ENCODE measurements around the gene PARPBP. TPM values are rescaled to one million over a fixed set of nuclear protein-coding genes. Genes with fewer than 3 reads are reported as not detected.
A peak's percentile ranks its signal among the peaks of the same experiment; 100 is the strongest.

The PARPBP gene
- total RNA-seq, 4 donors from 2014 or later = 0.45 to 0.83 (median 0.64) TPM

DNA sequence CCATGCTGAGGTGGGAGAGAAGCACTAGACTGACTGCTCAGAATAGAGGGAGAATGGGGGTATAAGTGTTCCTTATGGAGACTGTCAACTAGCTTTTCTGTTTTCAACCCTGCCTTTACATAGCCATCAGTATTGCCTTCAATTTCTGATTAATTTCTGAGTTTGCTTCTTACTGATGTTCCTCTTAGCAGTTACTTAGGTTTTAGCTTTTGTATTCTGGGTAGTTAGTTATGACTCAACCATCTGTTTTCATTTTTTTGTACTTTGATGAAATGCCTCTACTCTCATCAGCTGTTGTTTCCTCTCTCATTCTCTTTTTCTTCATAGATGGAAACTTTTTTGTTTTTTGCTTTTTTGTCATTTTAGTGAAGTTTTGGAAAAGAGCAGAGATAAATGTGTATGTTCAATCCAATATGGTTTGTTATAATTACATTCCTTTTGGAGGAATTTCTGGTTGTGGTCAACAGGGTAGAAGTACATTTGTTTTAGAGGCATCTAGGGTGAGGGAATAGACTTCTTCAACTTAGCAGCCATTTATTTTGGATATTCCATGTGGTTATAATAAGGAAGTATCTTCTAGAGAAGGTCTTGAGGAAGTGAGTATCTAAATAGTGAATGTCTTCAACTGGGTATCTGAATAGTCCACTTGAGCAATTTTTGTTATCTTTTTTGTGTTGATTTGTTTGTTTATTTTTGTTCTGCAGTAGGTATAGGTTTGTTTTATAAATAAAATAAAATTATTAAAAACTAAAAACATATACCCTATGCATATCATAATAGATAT, 48.0 kb downstream of the PARPBP start:
- Histone ChIP-seq H3K36me3 (no peaks in the 10 kb centered on the region), H3K27me3 (no peaks in the 10 kb centered on the region), H3K4me3 (no peak overlapping the region), H3K9me3 (no peaks in the 10 kb centered on the region), H3K4me1 (no peaks in the 10 kb centered on the region), H3K27ac (replicated peaks in 1 of 4) (no peak overlapping the region)
- DNase-seq (ENCODE audit: extremely low spot score) = no peak
- TF ChIP-seq POLR2A (IDR thresholded peaks at IDR 0.05; ENCODE audit: low read depth) = no peak
- TF ChIP-seq POLR2AphosphoS5 (IDR thresholded peaks at IDR 0.05) = no peak
- intact Hi-C loops (cut with DNase I) = no loop called here

DNA sequence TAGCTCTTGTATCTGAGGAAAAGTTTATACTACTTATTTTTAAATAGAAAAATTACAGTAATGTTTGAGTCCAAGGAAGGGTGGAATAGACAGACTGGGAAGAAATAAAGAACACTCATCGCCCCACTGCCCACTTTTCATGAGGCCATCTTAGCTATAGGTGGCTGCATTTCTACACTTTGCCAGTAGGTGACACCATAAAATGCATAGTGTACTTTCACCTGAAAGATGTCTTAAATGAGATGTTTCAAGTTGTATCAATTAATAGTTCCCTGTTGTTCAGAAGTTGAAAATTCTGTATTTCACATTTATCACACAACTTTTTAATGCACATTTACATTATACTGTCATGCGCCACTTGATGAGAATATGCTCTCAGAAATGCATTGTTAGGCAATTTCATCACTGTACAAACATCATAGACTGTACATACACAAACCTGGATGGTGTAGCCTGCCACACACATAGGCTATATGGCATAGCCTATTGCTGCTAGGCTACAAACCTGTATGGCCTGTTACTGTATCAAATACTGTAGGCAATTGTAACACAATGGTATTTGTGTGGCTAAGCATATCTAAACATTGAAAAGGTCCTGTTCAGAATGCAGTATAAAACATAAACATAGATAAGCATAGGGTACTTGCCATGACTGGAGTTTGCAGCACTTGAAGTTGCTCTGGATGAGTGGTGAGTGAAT, 50.1 kb downstream of the PARPBP start:
- intact Hi-C loops (cut with DNase I) = no loop called here
- no peaks in the 10 kb centered on the region for H3K36me3 ChIP-seq
- WGBS = 94% methylated on average over 2 of the region's 2 CpGs
- H3K4me3 ChIP-seq = no peak overlapping the region
- no peak for DNase-seq (ENCODE audit: extremely low spot score)
- H3K27ac ChIP-seq (replicated peaks in 1 of 4) = no peak overlapping the region
- TF ChIP-seq POLR2A (IDR thresholded peaks at IDR 0.05; ENCODE audit: low read depth) (no peak), POLR2AphosphoS5 (IDR thresholded peaks at IDR 0.05) (no peak), EP300 (IDR thresholded peaks at IDR 0.05) (no peak)
- TF ChIP-seq, protein P1, sequence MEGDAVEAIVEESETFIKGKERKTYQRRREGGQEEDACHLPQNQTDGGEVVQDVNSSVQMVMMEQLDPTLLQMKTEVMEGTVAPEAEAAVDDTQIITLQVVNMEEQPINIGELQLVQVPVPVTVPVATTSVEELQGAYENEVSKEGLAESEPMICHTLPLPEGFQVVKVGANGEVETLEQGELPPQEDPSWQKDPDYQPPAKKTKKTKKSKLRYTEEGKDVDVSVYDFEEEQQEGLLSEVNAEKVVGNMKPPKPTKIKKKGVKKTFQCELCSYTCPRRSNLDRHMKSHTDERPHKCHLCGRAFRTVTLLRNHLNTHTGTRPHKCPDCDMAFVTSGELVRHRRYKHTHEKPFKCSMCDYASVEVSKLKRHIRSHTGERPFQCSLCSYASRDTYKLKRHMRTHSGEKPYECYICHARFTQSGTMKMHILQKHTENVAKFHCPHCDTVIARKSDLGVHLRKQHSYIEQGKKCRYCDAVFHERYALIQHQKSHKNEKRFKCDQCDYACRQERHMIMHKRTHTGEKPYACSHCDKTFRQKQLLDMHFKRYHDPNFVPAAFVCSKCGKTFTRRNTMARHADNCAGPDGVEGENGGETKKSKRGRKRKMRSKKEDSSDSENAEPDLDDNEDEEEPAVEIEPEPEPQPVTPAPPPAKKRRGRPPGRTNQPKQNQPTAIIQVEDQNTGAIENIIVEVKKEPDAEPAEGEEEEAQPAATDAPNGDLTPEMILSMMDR (IDR thresholded peaks at IDR 0.05) = peak; percentile 15 to 56 (median 38)
- H3K9me3 ChIP-seq = no peaks in the 10 kb centered on the region
- no peaks in the 10 kb centered on the region for H3K4me1 ChIP-seq
- H3K27me3 ChIP-seq = no peaks in the 10 kb centered on the region

DNA sequence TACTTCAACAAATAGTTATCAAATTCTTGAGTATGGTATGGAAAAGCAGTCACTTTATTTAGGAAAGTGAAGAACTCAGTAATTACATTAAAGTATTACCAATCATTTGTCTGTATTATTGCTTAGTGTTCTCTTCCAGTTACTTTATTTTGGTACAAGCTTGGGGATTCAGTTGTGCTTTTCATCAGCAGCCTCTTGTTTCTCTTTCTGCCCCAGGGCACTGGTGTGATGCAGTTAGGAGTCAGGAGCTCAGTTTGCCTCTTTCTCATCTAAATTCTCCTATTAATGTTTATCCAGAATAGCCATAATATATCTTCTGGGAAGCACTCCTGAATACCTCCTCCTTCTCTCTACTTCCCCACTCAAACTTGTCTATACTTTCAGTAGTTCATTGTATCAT, 52.0 kb downstream of the PARPBP start:
- Histone ChIP-seq H3K36me3 (no peaks in the 10 kb centered on the region), H3K27ac (replicated peaks in 1 of 4) (no peak overlapping the region), H3K9me3 (no peaks in the 10 kb centered on the region), H3K27me3 (no peaks in the 10 kb centered on the region), H3K4me3 (no peak overlapping the region), H3K4me1 (no peaks in the 10 kb centered on the region)
- intact Hi-C loops (cut with DNase I) = no loop called here
- DNase-seq (ENCODE audit: extremely low spot score) = no peak
- TF ChIP-seq EP300 (IDR thresholded peaks at IDR 0.05) (no peak), POLR2A (IDR thresholded peaks at IDR 0.05; ENCODE audit: low read depth) (no peak), POLR2AphosphoS5 (IDR thresholded peaks at IDR 0.05) (no peak)
- TF ChIP-seq, protein P1 (IDR thresholded peaks at IDR 0.05) = no peak

DNA sequence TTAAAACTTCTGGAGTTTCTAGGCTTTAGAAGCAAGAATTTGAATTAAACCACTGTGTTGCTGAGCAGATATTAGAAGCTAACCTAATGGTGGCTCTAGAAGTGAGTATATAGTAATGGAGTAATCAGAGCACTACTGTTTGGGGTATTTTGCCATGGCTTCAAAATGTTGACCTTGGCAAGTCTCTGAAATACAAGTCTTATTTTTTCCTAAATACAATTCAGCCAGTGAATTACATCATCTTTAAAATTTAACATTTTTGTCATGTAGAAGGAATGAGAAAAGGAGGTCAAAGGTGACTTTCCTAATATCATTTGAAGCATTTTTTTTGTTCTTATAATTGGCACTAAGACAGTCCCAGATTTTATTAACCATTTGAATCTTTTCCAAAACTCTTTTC, 52.5 kb downstream of the PARPBP start:
- Histone ChIP-seq H3K4me1 (no peaks in the 10 kb centered on the region), H3K9me3 (no peaks in the 10 kb centered on the region), H3K27ac (replicated peaks in 1 of 4) (no peak overlapping the region), H3K36me3 (no peaks in the 10 kb centered on the region), H3K4me3 (no peak overlapping the region), H3K27me3 (no peaks in the 10 kb centered on the region)
- no peak for DNase-seq (ENCODE audit: extremely low spot score)
- TF ChIP-seq POLR2A (IDR thresholded peaks at IDR 0.05; ENCODE audit: low read depth) (no peak), POLR2AphosphoS5 (IDR thresholded peaks at IDR 0.05) (no peak), EP300 (IDR thresholded peaks at IDR 0.05) (no peak)
- TF ChIP-seq, protein P1 (IDR thresholded peaks at IDR 0.05) = no peak
- intact Hi-C loops (cut with DNase I) = no loop called here

DNA sequence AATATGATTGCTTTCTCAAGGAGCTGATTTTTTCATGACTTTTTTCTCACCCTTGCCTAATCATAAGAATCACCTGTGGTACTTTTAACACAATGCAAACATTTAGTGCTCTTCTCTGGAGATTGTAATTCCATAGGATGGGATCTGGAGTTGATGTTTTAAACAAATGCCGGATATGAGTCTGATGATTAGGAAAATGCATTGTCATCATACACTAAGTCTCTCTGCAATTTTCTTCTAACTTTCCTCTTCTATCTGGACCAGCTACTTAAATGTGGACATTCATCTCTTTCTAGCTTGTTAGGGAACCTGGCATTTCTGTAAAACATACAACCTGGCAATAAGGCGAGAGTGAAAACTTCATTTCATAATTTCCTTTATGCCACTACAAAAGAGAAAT, 54.1 kb downstream of the PARPBP start:
- WGBS = 96% methylated on average over 2 of the region's 2 CpGs
- no peak for DNase-seq (ENCODE audit: extremely low spot score)
- no peaks in the 10 kb centered on the region for H3K27me3 ChIP-seq
- H3K4me3 ChIP-seq = no peak overlapping the region
- no peaks in the 10 kb centered on the region for H3K36me3 ChIP-seq
- H3K4me1 ChIP-seq = no peaks in the 10 kb centered on the region
- TF ChIP-seq EP300 (IDR thresholded peaks at IDR 0.05) = no peak
- TF ChIP-seq POLR2AphosphoS5 (IDR thresholded peaks at IDR 0.05) = no peak
- TF ChIP-seq, protein P1 (IDR thresholded peaks at IDR 0.05) = no peak
- TF ChIP-seq POLR2A (IDR thresholded peaks at IDR 0.05; ENCODE audit: low read depth) = no peak
- H3K27ac ChIP-seq (replicated peaks in 1 of 4) = no peak overlapping the region
- intact Hi-C loops (cut with DNase I) = no loop called here
- H3K9me3 ChIP-seq = no peaks in the 10 kb centered on the region
